ENCODE data around the gene PARN.
"Not testable (repeated sequence)": the region's sequence is repeated elsewhere in the genome, so short reads cannot be mapped to it uniquely, and the experiment has no call there.

PARN gene

GRCh38 chr16:14420721-14421488 is 209.2 kb downstream of the PARN start (continued):
- TF ChIP-seq OSR2 (tag by site-specific recombination; IDR thresholded peaks at IDR 0.05) (no peak), HOXC10 (CRISPR knock-in tag; IDR thresholded peaks at IDR 0.05) (no peak), ZNF707 (tag by site-specific recombination; IDR thresholded peaks at IDR 0.05) (no peak), ZNF530 (tag by site-specific recombination; IDR thresholded peaks at IDR 0.05; ENCODE audit: low read depth) (no peak), AEBP2 (tag by site-specific recombination; IDR thresholded peaks at IDR 0.05; ENCODE audit: borderline replicate concordance) (no peak), ZNF175 (tag by site-specific recombination; IDR thresholded peaks at IDR 0.05) (no peak), ZNF292 (tag by site-specific recombination; IDR thresholded peaks at IDR 0.05; ENCODE audit: borderline replicate concordance, low read depth) (no peak), ZNF398 (tag by site-specific recombination; IDR thresholded peaks at IDR 0.05) (no peak), ZNF624 (tag by site-specific recombination; IDR thresholded peaks at IDR 0.05) (no peak)

- H3K4me1 ChIP-seq (ENCODE audit: control insufficient read depth, insufficient read depth, low read length); CTCF ChIA-PET; H3K9me3 ChIP-seq (ENCODE audit: control insufficient read depth, insufficient read depth, low read depth, low read length); POLR2A ChIA-PET; H3K36me3 ChIP-seq (ENCODE audit: control insufficient read depth in 2 of 2, insufficient read depth in 1 of 2, low read length in 2 of 2); H3K27ac ChIP-seq (ENCODE audit: extremely low read depth, low read depth, low read length); H3K4me3 ChIP-seq (ENCODE audit: low read depth, low read length): not testable (repeated sequence)
- peak; percentile 92 for TF ChIP-seq PRDM1 (tag by site-specific recombination; IDR thresholded peaks at IDR 0.05)
- TF ChIP-seq ZNF366 (tag by site-specific recombination; conservative IDR thresholded peaks at IDR 0.05), result peak; percentile 79
Measured at GRCh38 chr16:14420243-14420642, 209.8 kb downstream of the PARN start.

GRCh38 chr16:14419817-14420216 is 210.2 kb downstream of the PARN start:
- Histone ChIP-seq H3K9me3 (ENCODE audit: control insufficient read depth, insufficient read depth, low read depth, low read length) (no peaks in the 10 kb centered on the region), H3K27ac (ENCODE audit: extremely low read depth, low read depth, low read length) (no peak overlapping the region), H3K36me3 (ENCODE audit: control insufficient read depth in 2 of 2, insufficient read depth in 1 of 2, low read length in 2 of 2) (no peaks in the 10 kb centered on the region), H3K4me3 (ENCODE audit: low read depth, low read length) (no peak overlapping the region), H3K4me1 (ENCODE audit: control insufficient read depth, insufficient read depth, low read length) (no peaks in the 10 kb centered on the region)
- TF ChIP-seq ZNF24 (tag by site-specific recombination; IDR thresholded peaks at IDR 0.05) (no peak), ZNF302 (tag by site-specific recombination; IDR thresholded peaks at IDR 0.05; ENCODE audit: low read depth) (no peak), ZNF311 (tag by site-specific recombination; IDR thresholded peaks at IDR 0.05; ENCODE audit: borderline replicate concordance) (no peak), ZNF350 (tag by site-specific recombination; IDR thresholded peaks at IDR 0.05) (no peak), ZBTB10 (tag by site-specific recombination; IDR thresholded peaks at IDR 0.05) (no peak), ZNF148 (tag by site-specific recombination; IDR thresholded peaks at IDR 0.05; ENCODE audit: borderline replicate concordance) (no peak), ZIC2 (tag by site-specific recombination; IDR thresholded peaks at IDR 0.05) (no peak), ZNF112 (tag by site-specific recombination; IDR thresholded peaks at IDR 0.05) (no peak)
- ChIA-PET CTCF (no interaction called here), POLR2A (no interaction called here)

Data from HEK293 (cell line).